IMR-90 (cell line): ENCODE results near the gene CDK14. TPM values are rescaled to one million over a fixed set of nuclear protein-coding genes. Genes with fewer than 3 reads are reported as not detected.

Experiments
- ATAC-seq: fragments of 200-7000 bp; cut with Tn5 transposase; 2 replicates; pipeline ENCODE4 v1.9.1; 2020; ENCODE audit warnings: low read depth, mild to moderate bottlenecking, moderate library complexity
- BruUV-seq: library from RNA; stranded (reverse); fragments of 400-500 nt; replicated peaks from 2 replicates; lab custom pipeline; 2021; lab: Mats Ljungman, UMichigan
- CTCF ChIA-PET: fragments of 300-600 bp; formaldehyde crosslinking; extraction: SDS; loops from one replicate; lab custom pipeline; 2021; ENCODE audit warnings: antibody characterized with exemption; lab: Yijun Ruan, JAX
- POLR2A ChIA-PET: fragments of 300-600 bp; sonication (Branson Sonifier 250); formaldehyde crosslinking; loops from one replicate; lab custom pipeline; 2022; ENCODE audit warnings: antibody characterized with exemption; ENCODE audit not compliant: unreplicated experiment; lab: Charles Lee
- DNase-seq: peaks from one replicate; pipeline ENCODE4 v3.0.0; 2013
- H2AFZ ChIP-seq: replicated peaks from 2 replicates; pipeline ENCODE3; 2013; ENCODE audit warnings: low read length, mild to moderate bottlenecking; ENCODE audit not compliant: poor library complexity
- H2AK5ac ChIP-seq: 2 replicates; pipeline ENCODE4 v1.6.1; 2013; ENCODE audit warnings: low read depth, low read length, inconsistent platforms
- H2AK9ac ChIP-seq: replicated peaks from 2 replicates; pipeline ENCODE3; 2013; ENCODE audit warnings: mild to moderate bottlenecking, low read depth, low read length, moderate library complexity; ENCODE audit not compliant: poor library complexity
- H2BK120ac ChIP-seq: 2 replicates; pipeline ENCODE4 v1.6.1; 2013; ENCODE audit warnings: low read depth, low read length, inconsistent platforms
- H2BK15ac ChIP-seq: 3 replicates; pipeline ENCODE4 v1.6.1; 2013; ENCODE audit warnings: low read depth, low read length, inconsistent platforms
- H2BK20ac ChIP-seq: 2 replicates; pipeline ENCODE4 v1.6.1; 2013; ENCODE audit warnings: low read depth, mild to moderate bottlenecking, inconsistent platforms, low read length, moderate library complexity
- H2BK5ac ChIP-seq: 2 replicates; pipeline ENCODE4 v1.6.1; 2013; ENCODE audit warnings: mild to moderate bottlenecking, low read depth, low read length, inconsistent platforms; ENCODE audit not compliant: poor library complexity, severe bottlenecking
- H3K14ac ChIP-seq: replicated peaks from 2 replicates; pipeline ENCODE4 v1.6.1; 2013; ENCODE audit warnings: low read depth, low read length, inconsistent platforms
- H3K18ac ChIP-seq: 2 replicates; pipeline ENCODE4 v1.6.1; 2013; ENCODE audit warnings: low read depth, low read length, control low read depth
- H3K23ac ChIP-seq: 2 replicates; pipeline ENCODE4 v1.6.1; 2013; ENCODE audit warnings: low read depth, low read length, inconsistent platforms
- H3K27ac ChIP-seq: 2 replicates; pipeline ENCODE4 v1.5.1; 2013; ENCODE audit warnings: mild to moderate bottlenecking, control low read depth, low read length; ENCODE audit not compliant: insufficient read depth
- H3K27me3 ChIP-seq: 2 replicates; pipeline ENCODE4 v1.6.1; 2013; ENCODE audit warnings: low read length; ENCODE audit not compliant: control insufficient read depth, insufficient read depth
- H3K36me3 ChIP-seq: 2 replicates; pipeline ENCODE4 v1.6.1; 2013; ENCODE audit warnings: low read length, mixed read lengths; ENCODE audit not compliant: control insufficient read depth, insufficient read depth
- H3K4ac ChIP-seq: 2 replicates; pipeline ENCODE4 v1.6.1; 2013; ENCODE audit warnings: low read depth, low read length, inconsistent platforms
- H3K4me1 ChIP-seq: 2 replicates; pipeline ENCODE4 v1.6.1; 2013; ENCODE audit warnings: low read length, mixed read lengths; ENCODE audit not compliant: control insufficient read depth, insufficient read depth
- H3K4me2 ChIP-seq: 2 replicates; pipeline ENCODE4 v1.6.1; 2013; ENCODE audit warnings: low read depth, mild to moderate bottlenecking, control low read depth, low read length, moderate library complexity
- H3K4me3 ChIP-seq: 2 replicates; pipeline ENCODE4 v1.5.1; 2013; ENCODE audit warnings: low read depth, mild to moderate bottlenecking, control low read depth, low read length, moderate library complexity; ENCODE audit not compliant: insufficient read depth
- H3K56ac ChIP-seq: 2 replicates; pipeline ENCODE4 v1.6.1; 2013; ENCODE audit warnings: low read length, inconsistent platforms; ENCODE audit not compliant: insufficient read depth; ENCODE audit errors: extremely low read depth
- H3K79me1 ChIP-seq, 2 experiments: 2 replicates each; pipeline ENCODE4 v1.6.1; 2013; ENCODE audit warnings: low read length in 2 of 2, inconsistent platforms in 1 of 2, low read depth in 1 of 2
- H3K9ac ChIP-seq: 2 replicates; pipeline ENCODE4 v1.6.1; 2013; ENCODE audit warnings: low read depth, low read length, control low read depth
- H3K9me1 ChIP-seq: 2 replicates; pipeline ENCODE4 v1.6.1; 2013; ENCODE audit warnings: low read length, inconsistent platforms; ENCODE audit not compliant: insufficient read depth
- H3K9me3 ChIP-seq: 2 replicates; pipeline ENCODE4 v1.6.1; 2013; ENCODE audit warnings: low read length; ENCODE audit not compliant: control insufficient read depth, insufficient read depth
- H4K20me1 ChIP-seq: 2 replicates; pipeline ENCODE4 v1.6.1; 2013; ENCODE audit warnings: low read length, inconsistent platforms; ENCODE audit not compliant: insufficient read depth
- H4K5ac ChIP-seq: 2 replicates; pipeline ENCODE4 v1.6.1; 2013; ENCODE audit warnings: mild to moderate bottlenecking, low read depth, low read length, control low read depth
- H4K8ac ChIP-seq, 2 experiments: 2 replicates each; pipeline ENCODE4 v1.6.1; 2013; ENCODE audit warnings: low read depth in 2 of 2, low read length in 2 of 2, control low read depth in 1 of 2, inconsistent platforms in 1 of 2
- H4K91ac ChIP-seq: 2 replicates; pipeline ENCODE4 v1.6.1; 2013; ENCODE audit warnings: low read depth, low read length, inconsistent platforms; ENCODE audit not compliant: insufficient read depth
- CHD1 ChIP-seq: IDR thresholded peaks from 2 replicates; pipeline ENCODE4 v1.6.1; 2012; ENCODE audit warnings: low read depth, low read length, improper control_type of control experiment
- FOS ChIP-seq: fragments of 150-350 bp; IDR thresholded peaks from 2 replicates; pipeline ENCODE4 v1.6.1; 2016; ENCODE audit warnings: low read depth, low read length
- MAFK ChIP-seq: IDR thresholded peaks from 2 replicates; pipeline ENCODE4 v1.6.1; 2012; ENCODE audit warnings: low read depth, low read length, improper control_type of control experiment
- MAZ ChIP-seq: IDR thresholded peaks from 2 replicates; pipeline ENCODE4 v1.6.1; 2012; ENCODE audit warnings: low read depth, mild to moderate bottlenecking, low read length, improper control_type of control experiment, moderate library complexity, borderline replicate concordance
- MXI1 ChIP-seq: IDR thresholded peaks from 2 replicates; pipeline ENCODE4 v1.6.1; 2012; ENCODE audit warnings: low read depth, mild to moderate bottlenecking, low read length, moderate library complexity, borderline replicate concordance
- NFE2L2 ChIP-seq: fragments of 150-350 bp; IDR thresholded peaks from 2 replicates; pipeline ENCODE4 v1.6.1; 2016; ENCODE audit warnings: low read depth, mild to moderate bottlenecking, low read length
- RAD21 ChIP-seq: IDR thresholded peaks from 2 replicates; pipeline ENCODE4 v1.6.1; 2012; ENCODE audit warnings: low read length, improper control_type of control experiment
- RFX5 ChIP-seq: IDR thresholded peaks from 2 replicates; pipeline ENCODE4 v1.8.0; 2012; ENCODE audit warnings: low read depth, mild to moderate bottlenecking, low read length, moderate library complexity
- SMC3 ChIP-seq: fragments of 150-350 bp; IDR thresholded peaks from 2 replicates; pipeline ENCODE4 v1.6.1; 2016; ENCODE audit warnings: low read depth, mild to moderate bottlenecking, antibody characterized with exemption, low read length, moderate library complexity
- WGBS, 2 experiments: methylation state at CpG; one replicate each; pipeline versions ENCODE4 v1.1.5 to v1.1.7; 2013; ENCODE audit warnings: missing lambda C conversion rate in 2 of 2; ENCODE audit not compliant: insufficient read length in 1 of 2; ENCODE audit errors: extremely low coverage in 2 of 2; 5-methylcytosine and 5-hydroxymethylcytosine counted together
- dilution Hi-C: fragments of 300-500 bp; cut with HindIII; formaldehyde crosslinking; loops from one replicate; pipeline ENCODE4 v1.14.3; 2018; ENCODE audit warnings: low sequenced_read_pairs; ENCODE audit not compliant: unreplicated experiment
- in situ Hi-C: fragments of 300-500 bp; cut with MboI; formaldehyde crosslinking; loops from 3 replicates; pipeline ENCODE4 v1.14.3; 2019; ENCODE audit warnings: low sequenced_read_pairs, inconsistent platforms, mixed read lengths
- intact Hi-C: fragments of 100-400 bp; cut with micrococcal nuclease; formaldehyde crosslinking; loops from 2 replicates; pipeline ENCODE4 v1.10.0; 2022
- polyA plus RNA-seq, 3 experiments: library from polyadenylated mRNA; depleted of rRNA; stranded (reverse); fragments of >200 nt; gene quantifications; 2 replicates each; pipeline ENCODE4 v1.2.3, GENCODE V29; 2012; ENCODE audit warnings: low replicate concordance in 1 of 3
- total RNA-seq: library from RNA; depleted of rRNA; stranded (reverse); fragments of >200 nt; gene quantifications from 2 replicates; pipeline ENCODE4 v1.2.3, GENCODE V29; 2012
- TF ChIP-seq, protein P1 (sequence below): fragments of 150-350 bp; IDR thresholded peaks from 2 replicates; pipeline ENCODE4 v1.6.1; 2017; ENCODE audit warnings: mild to moderate bottlenecking, antibody characterized with exemption, low read length, low read depth
- TF ChIP-seq, protein P2 (sequence below): conservative IDR thresholded peaks from 2 replicates; pipeline ENCODE4 v1.5.1; 2012; ENCODE audit warnings: mild to moderate bottlenecking, low read depth, low read length, improper control_type of control experiment

The CDK14 gene
- total and polyA plus RNA-seq, 2 of the 4 experiments (the other 2 are of a cell fraction), result 10.1 to 29.6 TPM

DNA sequence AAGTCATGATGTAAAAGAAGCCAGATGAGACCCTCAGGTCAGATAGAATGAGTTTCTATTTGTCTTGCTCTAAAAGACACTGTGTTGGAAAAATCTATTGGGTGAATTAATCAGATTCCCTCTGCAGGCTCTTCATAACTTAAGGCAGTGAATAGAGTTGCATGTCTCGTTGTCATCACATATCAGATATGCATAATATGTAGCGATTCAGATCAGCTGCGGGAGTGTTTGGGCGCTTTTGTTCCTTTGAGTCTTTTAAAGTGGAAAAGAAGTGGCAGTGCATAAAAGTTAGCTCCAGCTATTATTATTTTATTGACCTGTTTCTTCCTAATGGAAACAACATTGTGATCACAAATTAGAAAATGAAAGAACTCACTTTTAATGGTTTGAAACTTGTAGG, 84.4 kb downstream of the CDK14 start:
- Histone ChIP-seq H2BK20ac (no peak overlapping the region), H2BK5ac (no peak overlapping the region), H3K27me3 (no peaks in the 10 kb centered on the region), H2AK9ac (no peak overlapping the region), H3K4ac (no peak overlapping the region), H3K4me1 (peaks cover 9% of the 10 kb centered on the region; the same call in 1 of the 2 replicates), H3K79me1 (peaks cover 20 to 24% of the 10 kb centered on the region in 2 experiments), H3K4me2 (no peak overlapping the region), H3K23ac (no peak overlapping the region), H3K9me3 (no peaks in the 10 kb centered on the region), H4K5ac (no peak overlapping the region), H2BK15ac (no peak overlapping the region), H2AK5ac (no peak overlapping the region), H3K9me1 (peaks cover 2% of the 10 kb centered on the region; the same call in 1 of the 2 replicates), H3K18ac (no peak overlapping the region), H2AFZ (no peak overlapping the region), H2BK120ac (no peak overlapping the region), H3K4me3 (no peak overlapping the region), H3K36me3 (no peaks in the 10 kb centered on the region), H3K9ac (no peak overlapping the region), H4K91ac (no peak overlapping the region), H3K14ac (no peak overlapping the region), H4K8ac (no peak overlapping the region), H4K20me1 (no peaks in the 10 kb centered on the region), H3K27ac (no peak overlapping the region), H3K56ac (no peak overlapping the region)
- TF ChIP-seq, protein P1, sequence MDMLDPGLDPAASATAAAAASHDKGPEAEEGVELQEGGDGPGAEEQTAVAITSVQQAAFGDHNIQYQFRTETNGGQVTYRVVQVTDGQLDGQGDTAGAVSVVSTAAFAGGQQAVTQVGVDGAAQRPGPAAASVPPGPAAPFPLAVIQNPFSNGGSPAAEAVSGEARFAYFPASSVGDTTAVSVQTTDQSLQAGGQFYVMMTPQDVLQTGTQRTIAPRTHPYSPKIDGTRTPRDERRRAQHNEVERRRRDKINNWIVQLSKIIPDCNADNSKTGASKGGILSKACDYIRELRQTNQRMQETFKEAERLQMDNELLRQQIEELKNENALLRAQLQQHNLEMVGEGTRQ, result no peak
- TF ChIP-seq MXI1, result no peak
- no peak for TF ChIP-seq MAFK
- TF ChIP-seq RAD21, result no peak
- TF ChIP-seq FOS, result no peak
- no peak for TF ChIP-seq MAZ
- no peak for TF ChIP-seq RFX5
- TF ChIP-seq, protein P2, sequence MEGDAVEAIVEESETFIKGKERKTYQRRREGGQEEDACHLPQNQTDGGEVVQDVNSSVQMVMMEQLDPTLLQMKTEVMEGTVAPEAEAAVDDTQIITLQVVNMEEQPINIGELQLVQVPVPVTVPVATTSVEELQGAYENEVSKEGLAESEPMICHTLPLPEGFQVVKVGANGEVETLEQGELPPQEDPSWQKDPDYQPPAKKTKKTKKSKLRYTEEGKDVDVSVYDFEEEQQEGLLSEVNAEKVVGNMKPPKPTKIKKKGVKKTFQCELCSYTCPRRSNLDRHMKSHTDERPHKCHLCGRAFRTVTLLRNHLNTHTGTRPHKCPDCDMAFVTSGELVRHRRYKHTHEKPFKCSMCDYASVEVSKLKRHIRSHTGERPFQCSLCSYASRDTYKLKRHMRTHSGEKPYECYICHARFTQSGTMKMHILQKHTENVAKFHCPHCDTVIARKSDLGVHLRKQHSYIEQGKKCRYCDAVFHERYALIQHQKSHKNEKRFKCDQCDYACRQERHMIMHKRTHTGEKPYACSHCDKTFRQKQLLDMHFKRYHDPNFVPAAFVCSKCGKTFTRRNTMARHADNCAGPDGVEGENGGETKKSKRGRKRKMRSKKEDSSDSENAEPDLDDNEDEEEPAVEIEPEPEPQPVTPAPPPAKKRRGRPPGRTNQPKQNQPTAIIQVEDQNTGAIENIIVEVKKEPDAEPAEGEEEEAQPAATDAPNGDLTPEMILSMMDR, result no peak
- no peak for TF ChIP-seq CHD1
- TF ChIP-seq SMC3, result no peak
- TF ChIP-seq NFE2L2, result no peak
- intact Hi-C loops (no loop called here), in situ Hi-C loops (no loop called here), dilution Hi-C loops (no loop called here)
- DNase-seq (no peak), ATAC-seq (no peak)
- no TSS peak for BruUV-seq
- ChIA-PET POLR2A (no interaction called here), CTCF (interaction anchor here (1.0 kb wide), 1 partner anchor 52 kb away, joined by 3 read pairs; no protein-coding TSS in a partner anchor)
- WGBS, 2 experiments, result no CpG with 5 or more reads among the region's 4 CpGs
